Activated CD4-positive, alpha-beta T cell treated with anti-CD3 and anti-CD28 coated beads, Interleukin-2, amount 50 U/mL, for 48 hours (primary cell): ENCODE measurements around the gene EPHB6.

Experiments
- DNase-seq, 2 experiments: peaks; one replicate each; pipeline ENCODE4 v3.0.0-alpha.2; 2020

Gene EPHB6

DNA sequence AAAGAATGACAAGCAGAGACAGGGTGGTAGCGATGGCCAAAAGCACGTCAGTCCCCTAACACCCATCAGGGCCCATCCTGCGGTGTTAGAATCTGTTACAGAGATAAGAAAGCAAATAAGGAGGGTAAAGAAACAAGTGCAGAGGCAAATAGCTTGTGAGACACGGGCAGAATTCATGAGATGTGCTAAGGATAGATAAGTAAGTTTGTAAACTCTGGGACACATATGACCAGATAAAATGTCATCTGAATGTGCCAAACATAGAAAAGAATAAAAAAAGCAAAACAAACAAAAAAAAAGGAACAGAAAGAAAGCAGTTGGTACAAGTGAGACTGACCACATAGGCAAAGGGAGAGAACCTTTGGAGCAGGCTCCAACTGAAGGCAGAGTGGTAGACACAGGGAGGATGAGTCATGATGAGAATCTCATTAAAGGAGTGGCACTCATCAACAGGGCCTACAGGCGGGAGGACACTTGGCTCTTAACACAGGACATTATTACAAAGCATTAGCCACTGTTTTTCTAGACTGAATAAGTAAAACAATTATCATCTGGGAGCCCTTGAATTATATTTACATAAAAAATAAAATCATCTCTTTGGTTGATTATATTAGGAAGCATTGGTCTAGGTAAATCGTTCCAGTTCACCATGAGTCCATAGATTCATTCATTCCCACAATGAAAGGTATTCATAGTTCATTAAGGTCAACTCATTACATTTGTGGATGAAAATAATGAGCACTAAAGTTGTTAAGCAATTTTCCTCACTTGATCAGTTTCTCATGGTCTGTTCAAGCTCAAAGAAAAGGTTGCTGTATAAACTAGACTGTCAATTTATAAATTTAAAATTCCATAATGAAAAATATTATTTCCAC lies 21.5 kb upstream of the EPHB6 start:
- no peak for DNase-seq

- DNase-seq = no peak
Observed at GRCh38 chr7:142835487-142835886, 19.4 kb upstream of the EPHB6 start.

- no peak for DNase-seq
Observed at GRCh38 chr7:142836426-142836825, 18.4 kb upstream of the EPHB6 start.

DNA sequence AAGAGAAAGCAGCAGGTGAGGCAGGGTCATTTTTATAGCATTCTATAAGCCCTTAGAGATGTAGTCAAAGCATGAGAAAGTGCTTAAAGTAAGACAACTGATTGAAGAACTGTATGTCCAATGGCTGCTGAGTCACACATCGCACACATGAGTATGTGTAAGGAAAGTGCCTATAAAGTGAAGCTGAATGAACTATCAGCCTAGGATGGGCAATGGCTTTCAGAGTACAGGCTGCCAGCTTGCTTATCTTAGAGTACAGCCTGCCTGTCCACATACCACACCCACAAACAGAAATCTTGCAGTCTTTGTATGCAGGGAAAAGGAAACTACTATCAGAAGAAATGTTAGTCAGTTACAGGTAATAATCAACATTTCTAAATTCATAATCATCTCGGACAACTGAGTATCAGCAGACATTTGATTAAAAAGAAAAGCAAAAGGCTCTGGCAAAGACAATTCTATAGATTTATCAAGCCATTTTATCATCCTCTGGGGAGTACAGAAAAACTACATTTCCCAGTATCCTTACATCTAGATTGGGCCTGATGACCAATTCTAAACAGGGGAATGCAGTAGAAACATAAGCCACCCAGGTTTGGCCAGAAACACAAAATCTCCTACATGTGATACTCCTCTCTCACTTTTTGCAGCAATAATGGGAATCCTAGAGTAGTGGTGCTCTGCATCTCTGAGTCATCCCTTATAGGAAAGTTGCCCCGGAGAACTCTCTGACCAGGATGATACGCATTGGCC lies 16.2 kb upstream of the EPHB6 start:
- no peak for DNase-seq

DNA sequence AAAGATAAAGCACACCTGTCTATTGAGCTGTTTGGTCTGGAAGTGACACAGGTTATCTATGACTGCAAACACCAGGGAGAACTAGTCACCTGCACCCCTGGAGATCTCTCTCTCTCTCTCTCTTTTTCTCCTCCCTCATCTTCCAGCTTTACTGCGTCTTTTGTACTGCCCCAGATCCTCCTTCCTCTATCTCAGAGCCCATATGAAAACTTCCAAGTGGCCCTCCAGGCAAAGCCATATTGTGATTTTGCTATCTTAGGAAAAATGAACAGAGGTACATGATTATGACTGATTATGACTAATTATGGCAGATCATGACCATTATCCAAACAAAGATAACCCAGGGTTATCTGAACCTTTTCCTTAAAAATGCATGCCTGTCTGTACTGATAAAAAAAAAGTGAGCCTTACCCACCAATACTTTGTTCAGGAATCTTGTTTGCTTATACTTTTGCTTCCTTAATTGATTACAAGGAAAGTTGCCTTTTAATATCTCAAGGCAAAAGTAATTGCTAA lies 12.6 kb upstream of the EPHB6 start:
- DNase-seq = no peak

DNA sequence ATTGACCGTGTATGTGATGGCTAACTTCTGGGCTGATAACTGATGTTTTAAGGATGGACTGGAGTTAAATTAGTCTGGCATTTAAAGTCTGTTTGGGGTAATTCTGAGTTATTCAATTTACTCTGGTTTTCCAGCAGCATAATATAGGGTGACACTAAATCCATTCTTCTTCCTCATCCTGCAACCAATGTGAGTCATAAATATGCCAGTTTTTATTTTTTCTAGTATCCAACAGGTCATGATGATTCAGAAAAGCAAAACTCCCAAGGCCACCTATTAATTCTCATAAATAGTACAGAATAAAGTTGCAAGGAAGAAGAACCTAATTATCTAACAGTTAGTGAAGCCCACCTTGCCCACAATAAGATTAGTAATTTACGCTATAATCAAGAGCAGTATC lies 7.5 kb upstream of the EPHB6 start:
- no peak for DNase-seq

- no peak for DNase-seq
Observed at GRCh38 chr7:142851269-142851668, 3.6 kb upstream of the EPHB6 start.

DNA sequence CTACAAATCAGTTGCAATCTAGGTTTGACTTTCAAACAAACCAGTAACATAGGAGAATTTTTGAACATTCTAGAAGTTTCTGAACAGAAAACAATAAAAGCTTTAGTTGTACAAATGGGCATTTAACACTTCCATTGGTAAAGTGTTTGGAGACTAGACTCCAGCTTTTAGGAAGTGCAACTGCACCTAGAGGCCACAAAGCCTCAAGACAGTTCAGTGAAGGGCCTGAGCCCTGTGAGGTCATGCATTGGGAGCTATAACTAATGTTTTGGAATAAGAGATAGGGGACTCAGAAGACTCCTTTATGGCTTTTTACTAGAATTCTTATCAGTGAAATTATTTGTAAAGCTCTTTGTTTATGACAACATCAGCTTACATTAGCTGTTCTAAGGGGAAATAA lies 3.0 kb upstream of the EPHB6 start:
- DNase-seq = no peak

GRCh38 chr7:142853739-142854371 lies 1.0 kb upstream of the EPHB6 start:
- peak; percentile 67 to 73 for DNase-seq

GRCh38 chr7:142855114-142855743 lies 353 bp downstream of the EPHB6 start:
- no peak for DNase-seq

DNA sequence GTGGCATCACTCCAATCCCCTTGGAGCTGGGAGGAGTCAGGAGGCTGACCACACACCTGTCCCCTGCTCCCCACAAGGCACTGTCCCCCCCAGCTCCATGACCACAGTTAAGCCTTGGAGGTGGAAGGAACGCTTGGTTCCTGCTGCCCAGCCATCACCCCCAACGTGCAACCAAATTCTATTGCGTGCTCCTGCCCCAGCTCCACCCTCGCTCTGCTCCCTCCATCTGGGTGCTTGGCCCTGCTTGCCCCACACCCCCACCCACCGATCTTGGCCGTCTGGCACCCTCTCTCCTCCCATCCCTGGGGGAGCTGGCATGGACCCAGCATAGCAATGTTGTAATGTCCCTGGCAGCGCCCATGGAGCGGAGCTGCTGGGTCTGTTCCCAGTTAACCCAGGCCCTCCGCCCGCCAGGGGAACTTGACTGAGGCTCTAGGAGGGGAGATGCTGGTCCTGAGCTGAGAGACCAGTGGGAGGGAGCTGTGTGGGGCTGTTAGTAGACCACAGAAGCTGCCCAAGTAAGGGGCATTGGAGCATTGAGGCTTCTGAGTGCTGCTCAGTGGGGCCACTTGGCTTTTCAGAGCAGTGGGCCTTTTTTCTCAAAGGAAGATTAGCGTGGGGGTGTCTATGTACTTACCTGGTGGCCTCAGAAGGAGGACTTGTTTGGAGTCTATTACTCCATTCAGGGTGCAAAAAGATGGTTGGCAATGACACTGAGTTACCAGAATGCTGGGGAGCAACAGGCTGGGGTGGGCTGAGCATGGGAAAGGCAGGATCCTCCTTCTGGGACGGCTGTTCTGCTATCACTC lies 1.1 kb downstream of the EPHB6 start:
- no peak for DNase-seq

DNA sequence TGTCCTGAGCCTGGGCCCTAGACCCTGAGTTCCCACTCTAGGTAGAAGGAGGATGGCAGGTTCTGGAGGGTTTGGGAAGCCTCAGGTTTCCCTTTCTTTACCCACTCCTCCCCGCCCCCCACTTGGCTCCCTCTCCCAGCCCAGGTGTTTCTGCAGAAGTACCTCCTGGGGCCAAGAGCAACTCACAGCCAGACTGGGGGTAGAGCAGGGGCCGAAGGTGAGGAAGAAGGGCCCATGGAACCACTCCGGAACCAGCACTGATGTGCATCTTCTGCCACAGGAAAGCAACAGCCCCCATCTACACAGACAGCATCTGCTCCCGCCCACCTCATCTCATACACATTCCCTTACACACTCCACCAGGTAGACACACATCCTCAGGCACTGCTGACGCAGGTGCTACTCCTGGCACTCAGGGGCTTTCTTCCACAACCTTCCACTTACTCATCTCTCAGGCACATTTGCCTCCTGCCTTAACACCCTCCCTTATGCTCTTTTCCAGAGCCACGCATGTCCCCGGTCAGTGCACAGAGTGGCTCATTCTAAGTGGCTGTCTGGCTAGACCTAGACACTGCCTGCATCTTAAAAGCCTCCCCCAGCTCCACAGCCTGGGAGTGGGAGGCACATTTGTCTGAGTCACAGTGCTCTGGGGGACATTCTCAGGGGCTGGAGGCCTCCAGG lies 1.8 kb downstream of the EPHB6 start:
- no peak for DNase-seq

GRCh38 chr7:142857625-142858024 lies 2.7 kb downstream of the EPHB6 start:
- no peak for DNase-seq

- no peak for DNase-seq
Observed at GRCh38 chr7:142859411-142859810, 4.5 kb downstream of the EPHB6 start.

DNA sequence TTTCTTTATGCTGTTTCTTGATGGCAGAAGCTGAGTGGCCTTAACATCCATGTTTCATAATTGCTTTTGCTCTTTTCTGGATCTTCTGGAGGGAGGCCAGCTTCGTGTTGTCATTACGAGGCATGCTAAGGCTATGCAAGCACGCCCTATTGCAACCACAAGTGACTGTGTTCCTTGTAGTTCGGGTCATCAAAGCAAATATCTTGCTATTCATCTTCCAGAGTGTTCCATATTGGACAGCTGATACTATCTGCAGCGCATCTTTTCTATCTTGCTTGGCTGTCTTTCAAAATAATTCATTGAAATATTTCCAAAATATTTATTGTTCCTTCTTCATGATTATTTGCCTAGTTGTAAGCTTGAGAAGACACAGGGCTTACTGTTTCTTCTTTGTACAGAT lies 5.0 kb downstream of the EPHB6 start:
- no peak for DNase-seq

GRCh38 chr7:142860968-142861367 lies 6.1 kb downstream of the EPHB6 start:
- no peak for DNase-seq

- no peak for DNase-seq
Observed at GRCh38 chr7:142862351-142862750, 7.5 kb downstream of the EPHB6 start.

GRCh38 chr7:142862786-142863400 lies 8.0 kb downstream of the EPHB6 start:
- no peak for DNase-seq

DNA sequence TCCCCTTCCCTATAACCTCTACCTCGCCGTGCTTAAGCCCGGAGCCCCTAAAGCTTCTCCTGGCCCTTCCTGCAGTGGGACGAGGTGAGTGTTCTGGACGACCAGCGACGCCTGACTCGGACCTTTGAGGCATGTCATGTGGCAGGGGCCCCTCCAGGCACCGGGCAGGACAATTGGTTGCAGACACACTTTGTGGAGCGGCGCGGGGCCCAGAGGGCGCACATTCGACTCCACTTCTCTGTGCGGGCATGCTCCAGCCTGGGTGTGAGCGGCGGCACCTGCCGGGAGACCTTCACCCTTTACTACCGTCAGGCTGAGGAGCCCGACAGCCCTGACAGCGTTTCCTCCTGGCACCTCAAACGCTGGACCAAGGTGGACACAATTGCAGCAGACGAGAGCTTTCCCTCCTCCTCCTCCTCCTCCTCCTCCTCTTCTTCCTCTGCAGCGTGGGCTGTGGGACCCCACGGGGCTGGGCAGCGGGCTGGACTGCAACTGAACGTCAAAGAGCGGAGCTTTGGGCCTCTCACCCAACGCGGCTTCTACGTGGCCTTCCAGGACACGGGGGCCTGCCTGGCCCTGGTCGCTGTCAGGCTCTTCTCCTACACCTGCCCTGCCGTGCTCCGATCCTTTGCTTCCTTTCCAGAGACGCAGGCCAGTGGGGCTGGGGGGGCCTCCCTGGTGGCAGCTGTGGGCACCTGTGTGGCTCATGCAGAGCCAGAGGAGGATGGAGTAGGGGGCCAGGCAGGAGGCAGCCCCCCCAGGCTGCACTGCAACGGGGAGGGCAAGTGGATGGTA lies 9.2 kb downstream of the EPHB6 start:
- no peak for DNase-seq
